Measurements from ENCODE around the gene STX7.

STX7 gene

GRCh38 chr6:132418235-132418965, 94.5 kb downstream of the STX7 start:
- no peaks in the 10 kb centered on the region for H4K20me1 ChIP-seq (ENCODE audit: insufficient read depth, low read length)
- H2AFZ ChIP-seq (ENCODE audit: low read depth, low read length): no peak overlapping the region
- no peaks in the 10 kb centered on the region for H3K9me3 ChIP-seq (ENCODE audit: insufficient read depth, low read length, severe bottlenecking)
- no peak overlapping the region for H3K4me2 ChIP-seq (ENCODE audit: insufficient read depth, low read length)
- no peaks in the 10 kb centered on the region for H3K79me2 ChIP-seq (ENCODE audit: insufficient read depth, low read length)
- no peaks in the 10 kb centered on the region for H3K4me1 ChIP-seq (ENCODE audit: insufficient read depth, low read length)
- TF ChIP-seq CTCF (IDR thresholded peaks at IDR 0.05; ENCODE audit: borderline replicate concordance, extremely low read depth, low read length, poor library complexity, severe bottlenecking) (no peak), EZH2 (IDR thresholded peaks at IDR 0.05; ENCODE audit: borderline replicate concordance, low read depth, low read length, severe bottlenecking) (no peak)
- ATAC-seq (ENCODE audit: insufficient read depth, low read depth): no peak
- H3K27ac ChIP-seq (ENCODE audit: low read length): no peak overlapping the region
- H3K9ac ChIP-seq (ENCODE audit: low read depth, low read length): no peak overlapping the region
- DNase-seq: no peak
- no peak overlapping the region for H3K4me3 ChIP-seq (ENCODE audit: low read depth in 1 of 2, low read length in 2 of 2)
- no peaks in the 10 kb centered on the region for H3K36me3 ChIP-seq (ENCODE audit: insufficient read depth, low read length)
- no peaks in the 10 kb centered on the region for H3K27me3 ChIP-seq (ENCODE audit: insufficient read depth, low read length, poor library complexity)

- H3K9ac ChIP-seq (ENCODE audit: low read depth, low read length): no peak overlapping the region
- no peak overlapping the region for H2AFZ ChIP-seq (ENCODE audit: low read depth, low read length)
- no peaks in the 10 kb centered on the region for H3K79me2 ChIP-seq (ENCODE audit: insufficient read depth, low read length)
- H3K27ac ChIP-seq (ENCODE audit: low read length): no peak overlapping the region
- no peak overlapping the region for H3K4me2 ChIP-seq (ENCODE audit: insufficient read depth, low read length)
- TF ChIP-seq EZH2 (IDR thresholded peaks at IDR 0.05; ENCODE audit: borderline replicate concordance, low read depth, low read length, severe bottlenecking) (no peak), CTCF (IDR thresholded peaks at IDR 0.05; ENCODE audit: borderline replicate concordance, extremely low read depth, low read length, poor library complexity, severe bottlenecking) (no peak)
- no peaks in the 10 kb centered on the region for H3K9me3 ChIP-seq (ENCODE audit: insufficient read depth, low read length, severe bottlenecking)
- no peak for ATAC-seq (ENCODE audit: insufficient read depth, low read depth)
- no peak for DNase-seq
- H4K20me1 ChIP-seq (ENCODE audit: insufficient read depth, low read length): no peaks in the 10 kb centered on the region
- H3K36me3 ChIP-seq (ENCODE audit: insufficient read depth, low read length): no peaks in the 10 kb centered on the region
- no peak overlapping the region for H3K4me3 ChIP-seq (ENCODE audit: low read depth in 1 of 2, low read length in 2 of 2)
- H3K27me3 ChIP-seq (ENCODE audit: insufficient read depth, low read length, poor library complexity): no peaks in the 10 kb centered on the region
- no peaks in the 10 kb centered on the region for H3K4me1 ChIP-seq (ENCODE audit: insufficient read depth, low read length)
Observed at GRCh38 chr6:132414761-132415160, 98.2 kb downstream of the STX7 start.

- Histone ChIP-seq H3K4me3 (ENCODE audit: low read depth in 1 of 2, low read length in 2 of 2) (no peak overlapping the region), H3K79me2 (ENCODE audit: insufficient read depth, low read length) (no peaks in the 10 kb centered on the region), H3K27me3 (ENCODE audit: insufficient read depth, low read length, poor library complexity) (no peaks in the 10 kb centered on the region), H3K4me2 (ENCODE audit: insufficient read depth, low read length) (no peak overlapping the region), H3K4me1 (ENCODE audit: insufficient read depth, low read length) (no peaks in the 10 kb centered on the region), H4K20me1 (ENCODE audit: insufficient read depth, low read length) (no peaks in the 10 kb centered on the region), H3K9me3 (ENCODE audit: insufficient read depth, low read length, severe bottlenecking) (no peaks in the 10 kb centered on the region), H3K9ac (ENCODE audit: low read depth, low read length) (no peak overlapping the region), H3K27ac (ENCODE audit: low read length) (no peak overlapping the region), H2AFZ (ENCODE audit: low read depth, low read length) (no peak overlapping the region), H3K36me3 (ENCODE audit: insufficient read depth, low read length) (no peaks in the 10 kb centered on the region)
- DNase-seq: no peak
- TF ChIP-seq EZH2 (IDR thresholded peaks at IDR 0.05; ENCODE audit: borderline replicate concordance, low read depth, low read length, severe bottlenecking) (no peak), CTCF (IDR thresholded peaks at IDR 0.05; ENCODE audit: borderline replicate concordance, extremely low read depth, low read length, poor library complexity, severe bottlenecking) (no peak)
- ATAC-seq (ENCODE audit: insufficient read depth, low read depth): no peak
Observed at GRCh38 chr6:132414322-132414721, 98.6 kb downstream of the STX7 start.
